Panc1 (cell line): Measurements from ENCODE around the gene CHRNA3.

ENCODE experiments used
- TF ChIP-seq, protein P1 (sequence below): fragments of 450-650 bp; IDR thresholded peaks from 2 replicates; pipeline ENCODE4 v1.5.1; 2017; ENCODE audit warnings: mild to moderate bottlenecking
- TF ChIP-seq, protein P2 (sequence below), 2 experiments: IDR thresholded peaks; 2 replicates each; pipeline ENCODE4 v1.6.1; 2011 to 2012; ENCODE audit warnings: low read depth in 2 of 2, control low read depth in 1 of 2, low read length in 1 of 2, mild to moderate bottlenecking in 1 of 2, moderate library complexity in 1 of 2; ENCODE audit not compliant: insufficient read depth in 1 of 2

DNA sequence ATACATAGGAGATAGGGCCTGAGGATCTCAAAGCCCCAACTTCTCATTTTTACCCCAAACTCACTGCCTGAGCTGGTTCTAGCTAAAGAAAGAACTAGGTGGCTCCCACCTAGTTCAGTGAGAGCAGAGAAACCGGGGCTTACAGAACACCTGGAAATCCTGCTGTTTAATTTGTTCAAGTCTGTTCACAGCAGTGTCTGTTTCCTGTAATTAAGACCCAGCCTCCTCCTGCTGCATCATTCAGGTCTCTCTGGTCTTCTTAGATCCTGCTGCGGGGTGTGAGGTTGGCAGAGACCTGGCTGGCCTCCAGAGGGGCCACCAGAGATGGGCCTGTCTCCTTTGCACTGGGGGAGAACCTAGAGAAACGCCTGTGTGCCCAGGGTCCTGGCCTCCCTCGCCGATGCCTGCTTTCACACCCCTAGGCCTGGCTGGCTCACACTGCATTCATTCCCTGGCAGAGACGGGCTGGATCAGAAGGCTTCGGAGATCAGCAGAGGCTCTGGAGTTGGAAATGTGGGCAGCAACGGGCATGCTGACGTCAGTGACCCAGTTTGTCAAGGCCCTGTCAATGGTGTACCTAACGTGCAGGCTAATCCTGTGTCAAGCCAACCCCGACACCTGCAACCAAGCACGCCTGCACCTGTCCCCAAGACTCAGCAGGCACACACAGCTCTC is 4.9 kb upstream of the CHRNA3 start:
- TF ChIP-seq, protein P1, sequence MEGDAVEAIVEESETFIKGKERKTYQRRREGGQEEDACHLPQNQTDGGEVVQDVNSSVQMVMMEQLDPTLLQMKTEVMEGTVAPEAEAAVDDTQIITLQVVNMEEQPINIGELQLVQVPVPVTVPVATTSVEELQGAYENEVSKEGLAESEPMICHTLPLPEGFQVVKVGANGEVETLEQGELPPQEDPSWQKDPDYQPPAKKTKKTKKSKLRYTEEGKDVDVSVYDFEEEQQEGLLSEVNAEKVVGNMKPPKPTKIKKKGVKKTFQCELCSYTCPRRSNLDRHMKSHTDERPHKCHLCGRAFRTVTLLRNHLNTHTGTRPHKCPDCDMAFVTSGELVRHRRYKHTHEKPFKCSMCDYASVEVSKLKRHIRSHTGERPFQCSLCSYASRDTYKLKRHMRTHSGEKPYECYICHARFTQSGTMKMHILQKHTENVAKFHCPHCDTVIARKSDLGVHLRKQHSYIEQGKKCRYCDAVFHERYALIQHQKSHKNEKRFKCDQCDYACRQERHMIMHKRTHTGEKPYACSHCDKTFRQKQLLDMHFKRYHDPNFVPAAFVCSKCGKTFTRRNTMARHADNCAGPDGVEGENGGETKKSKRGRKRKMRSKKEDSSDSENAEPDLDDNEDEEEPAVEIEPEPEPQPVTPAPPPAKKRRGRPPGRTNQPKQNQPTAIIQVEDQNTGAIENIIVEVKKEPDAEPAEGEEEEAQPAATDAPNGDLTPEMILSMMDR, result no peak
- TF ChIP-seq, protein P2, sequence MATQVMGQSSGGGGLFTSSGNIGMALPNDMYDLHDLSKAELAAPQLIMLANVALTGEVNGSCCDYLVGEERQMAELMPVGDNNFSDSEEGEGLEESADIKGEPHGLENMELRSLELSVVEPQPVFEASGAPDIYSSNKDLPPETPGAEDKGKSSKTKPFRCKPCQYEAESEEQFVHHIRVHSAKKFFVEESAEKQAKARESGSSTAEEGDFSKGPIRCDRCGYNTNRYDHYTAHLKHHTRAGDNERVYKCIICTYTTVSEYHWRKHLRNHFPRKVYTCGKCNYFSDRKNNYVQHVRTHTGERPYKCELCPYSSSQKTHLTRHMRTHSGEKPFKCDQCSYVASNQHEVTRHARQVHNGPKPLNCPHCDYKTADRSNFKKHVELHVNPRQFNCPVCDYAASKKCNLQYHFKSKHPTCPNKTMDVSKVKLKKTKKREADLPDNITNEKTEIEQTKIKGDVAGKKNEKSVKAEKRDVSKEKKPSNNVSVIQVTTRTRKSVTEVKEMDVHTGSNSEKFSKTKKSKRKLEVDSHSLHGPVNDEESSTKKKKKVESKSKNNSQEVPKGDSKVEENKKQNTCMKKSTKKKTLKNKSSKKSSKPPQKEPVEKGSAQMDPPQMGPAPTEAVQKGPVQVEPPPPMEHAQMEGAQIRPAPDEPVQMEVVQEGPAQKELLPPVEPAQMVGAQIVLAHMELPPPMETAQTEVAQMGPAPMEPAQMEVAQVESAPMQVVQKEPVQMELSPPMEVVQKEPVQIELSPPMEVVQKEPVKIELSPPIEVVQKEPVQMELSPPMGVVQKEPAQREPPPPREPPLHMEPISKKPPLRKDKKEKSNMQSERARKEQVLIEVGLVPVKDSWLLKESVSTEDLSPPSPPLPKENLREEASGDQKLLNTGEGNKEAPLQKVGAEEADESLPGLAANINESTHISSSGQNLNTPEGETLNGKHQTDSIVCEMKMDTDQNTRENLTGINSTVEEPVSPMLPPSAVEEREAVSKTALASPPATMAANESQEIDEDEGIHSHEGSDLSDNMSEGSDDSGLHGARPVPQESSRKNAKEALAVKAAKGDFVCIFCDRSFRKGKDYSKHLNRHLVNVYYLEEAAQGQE (IDR thresholded peaks at IDR 0.05; ENCODE audit: insufficient read depth in 1 of 2, low read depth in 2 of 2, low read length in 1 of 2), result no peak
